HepG2 (cell line): ENCODE measurements around the gene ATP5F1C. TPM values are rescaled to one million over a fixed set of nuclear protein-coding genes. Genes with fewer than 3 reads are reported as not detected.

ENCODE experiments used
- CBFB ChIP-seq: sonication (generic); formaldehyde crosslinking; IDR thresholded peaks from 2 replicates; pipeline ENCODE4 v1.4.0; 2020; ENCODE audit warnings: missing genetic modification reagents
- CHCHD3 ChIP-seq: sonication (generic); formaldehyde crosslinking; IDR thresholded peaks from 2 replicates; pipeline ENCODE4 v1.8.0; 2022; ENCODE audit warnings: mild to moderate bottlenecking, missing genetic modification reagents, moderate library complexity
- CREB1 ChIP-seq, 2 experiments: fragments of 450-650 bp in 1 of 2; IDR thresholded peaks; 2 replicates each; pipeline ENCODE4 v1.6.1; 2016 to 2017; ENCODE audit warnings: control low read depth in 1 of 2, mild to moderate bottlenecking in 1 of 2, missing compliant biosample characterization in 1 of 2, missing genetic modification characterization in 1 of 2
- FOXP1 ChIP-seq, 2 experiments: fragments of 450-650 bp in 1 of 2; IDR thresholded peaks; 2 replicates each; pipeline ENCODE4 v1.6.1; 2017 to 2018; ENCODE audit warnings: antibody characterized with exemption in 1 of 2
- GATAD1 ChIP-seq: IDR thresholded peaks from 2 replicates; pipeline ENCODE4 v1.6.1; 2016; ENCODE audit warnings: missing genetic modification reagents, missing compliant biosample characterization
- HHEX ChIP-seq: IDR thresholded peaks from 2 replicates; pipeline ENCODE4 v1.6.1; 2016; ENCODE audit warnings: control low read depth
- HOXA9 ChIP-seq: sonication (generic); formaldehyde crosslinking; IDR thresholded peaks from 2 replicates; pipeline ENCODE4 v1.8.1; 2022; ENCODE audit warnings: missing genetic modification reagents, mild to moderate bottlenecking, moderate library complexity, borderline replicate concordance
- LCORL ChIP-seq, 2 experiments: fragments of 450-650 bp in 1 of 2; sonication (generic) in 1 of 2; formaldehyde crosslinking in 1 of 2; IDR thresholded peaks; 2 replicates each; pipeline versions ENCODE4 v1.5.0 to v1.6.1; 2017 to 2020; ENCODE audit warnings: antibody characterized with exemption in 1 of 2, missing genetic modification reagents in 1 of 2
- NCOR1 ChIP-seq: fragments of 200-600 bp; sonication (generic); IDR thresholded peaks from 2 replicates; pipeline ENCODE4 v1.7.0; 2017; ENCODE audit warnings: antibody characterized with exemption, low read length, borderline replicate concordance
- POLR2A ChIP-seq, 2 experiments: IDR thresholded peaks; 2 replicates each; pipeline ENCODE4 v1.6.1; 2011; ENCODE audit warnings: low read depth in 2 of 2, low read length in 2 of 2, mild to moderate bottlenecking in 1 of 2, moderate library complexity in 1 of 2; ENCODE audit not compliant: insufficient read depth in 1 of 2
- SALL1 ChIP-seq: sonication (generic); formaldehyde crosslinking; IDR thresholded peaks from 2 replicates; pipeline ENCODE4 v1.8.0; 2022; ENCODE audit warnings: mild to moderate bottlenecking, missing genetic modification reagents
- SMARCC2 ChIP-seq: fragments of 450-650 bp; IDR thresholded peaks from 2 replicates; pipeline ENCODE4 v1.6.1; 2017; ENCODE audit warnings: antibody characterized with exemption, mild to moderate bottlenecking
- ZFYVE20 ChIP-seq: sonication (generic); formaldehyde crosslinking; IDR thresholded peaks from 2 replicates; pipeline ENCODE4 v1.8.0; 2023; ENCODE audit warnings: low read depth, mild to moderate bottlenecking, moderate library complexity, missing genetic modification reagents, borderline replicate concordance
- ZNF337 ChIP-seq: sonication (generic); formaldehyde crosslinking; IDR thresholded peaks from 2 replicates; pipeline ENCODE4 v1.5.1; 2020; ENCODE audit warnings: missing genetic modification reagents, low read depth, mild to moderate bottlenecking, borderline replicate concordance
- ZNF780A ChIP-seq: sonication (generic); formaldehyde crosslinking; IDR thresholded peaks from 2 replicates; pipeline ENCODE4 v1.8.0; 2022; ENCODE audit warnings: mild to moderate bottlenecking, missing genetic modification reagents, moderate library complexity
- polyA plus RNA-seq, 8 experiments: library from polyadenylated mRNA; depleted of rRNA in 3 of 8; stranded (reverse) in 7 of 8; unstranded in 1 of 8; fragments of >200 nt; fragmentation: Illumina TruSeq in 4 of 8; extraction: Trizol in 4 of 8; gene quantifications; 2 replicates each; pipeline versions ENCODE4 v1.2.1 to v1.2.3, GENCODE V29; 2011 to 2016; ENCODE audit warnings: low read depth in 4 of 8, missing spikeins in 1 of 8, mixed read lengths in 1 of 8; ENCODE audit not compliant: insufficient read depth in 1 of 8
- total RNA-seq, 5 experiments: library from RNA; depleted of rRNA; stranded (reverse); fragments of >200 nt; fragmentation: Illumina TruSeq; extraction: Trizol; gene quantifications; 2 replicates each; pipeline ENCODE4 v1.2.3, GENCODE V29; 2016; ENCODE audit warnings: low read depth in 1 of 5
- TF ChIP-seq, protein P1 (sequence below): fragments of 450-650 bp; IDR thresholded peaks from 2 replicates; pipeline ENCODE4 v1.6.1; 2017; ENCODE audit warnings: mild to moderate bottlenecking
- TF ChIP-seq, protein P2 (sequence below): sonication (generic); formaldehyde crosslinking; IDR thresholded peaks from 2 replicates; pipeline ENCODE4 v1.8.0; 2022; ENCODE audit warnings: low read depth, missing genetic modification reagents
- TF ChIP-seq, protein P3 (sequence below): sonication (generic); formaldehyde crosslinking; IDR thresholded peaks from 2 replicates; pipeline ENCODE4 v1.4.0; 2020; ENCODE audit warnings: mild to moderate bottlenecking, missing genetic modification reagents
- TF ChIP-seq, protein P4 (sequence below): sonication (generic); formaldehyde crosslinking; IDR thresholded peaks from 2 replicates; pipeline ENCODE4 v1.4.0; 2020; ENCODE audit warnings: mild to moderate bottlenecking, missing genetic modification reagents

The ATP5F1C gene
- total and polyA plus RNA-seq, 2 of the 13 experiments (the other 11 are each of a cell fraction or from before 2014, with no cell fraction given) = 407 to 416 TPM

DNA sequence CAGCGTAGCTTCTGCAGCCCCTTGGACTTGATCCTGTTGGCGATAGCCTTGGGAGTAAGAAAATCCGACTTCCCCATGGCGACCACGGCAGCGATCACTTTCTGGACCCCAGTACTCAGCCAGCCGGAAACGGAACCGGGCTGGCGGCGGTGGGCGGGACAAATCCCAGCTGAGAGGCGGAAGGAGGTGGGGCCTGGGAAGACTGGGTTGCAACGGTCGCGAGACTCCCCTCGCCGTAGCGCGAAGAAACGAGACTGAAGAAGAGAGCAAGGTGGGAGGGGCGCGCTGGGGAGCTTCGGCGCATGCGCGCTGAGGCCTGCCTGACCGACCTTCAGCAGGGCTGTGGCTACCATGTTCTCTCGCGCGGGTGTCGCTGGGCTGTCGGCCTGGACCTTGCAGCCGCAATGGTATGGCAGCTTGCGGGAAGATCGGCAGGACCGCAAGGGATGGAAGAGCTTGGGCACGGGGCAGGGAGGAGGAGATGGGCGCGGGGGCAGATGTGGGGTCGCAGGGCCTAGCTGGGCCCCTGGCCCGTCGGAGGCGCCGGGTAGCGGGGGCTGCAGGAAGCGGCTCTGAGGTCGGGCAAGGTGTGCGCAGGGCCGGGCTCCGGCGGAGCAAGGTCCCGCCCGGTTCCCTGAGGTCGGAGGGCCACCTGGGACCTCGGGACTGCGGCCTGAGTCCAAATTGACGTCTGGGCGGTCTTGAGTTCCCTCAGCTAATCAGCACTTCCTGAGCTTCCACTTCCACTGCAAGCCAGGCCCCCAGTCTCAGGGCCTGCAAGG is at the start of gene ATP5F1C, which contains the start of gene KIN (continued):
- TF ChIP-seq, protein P1, sequence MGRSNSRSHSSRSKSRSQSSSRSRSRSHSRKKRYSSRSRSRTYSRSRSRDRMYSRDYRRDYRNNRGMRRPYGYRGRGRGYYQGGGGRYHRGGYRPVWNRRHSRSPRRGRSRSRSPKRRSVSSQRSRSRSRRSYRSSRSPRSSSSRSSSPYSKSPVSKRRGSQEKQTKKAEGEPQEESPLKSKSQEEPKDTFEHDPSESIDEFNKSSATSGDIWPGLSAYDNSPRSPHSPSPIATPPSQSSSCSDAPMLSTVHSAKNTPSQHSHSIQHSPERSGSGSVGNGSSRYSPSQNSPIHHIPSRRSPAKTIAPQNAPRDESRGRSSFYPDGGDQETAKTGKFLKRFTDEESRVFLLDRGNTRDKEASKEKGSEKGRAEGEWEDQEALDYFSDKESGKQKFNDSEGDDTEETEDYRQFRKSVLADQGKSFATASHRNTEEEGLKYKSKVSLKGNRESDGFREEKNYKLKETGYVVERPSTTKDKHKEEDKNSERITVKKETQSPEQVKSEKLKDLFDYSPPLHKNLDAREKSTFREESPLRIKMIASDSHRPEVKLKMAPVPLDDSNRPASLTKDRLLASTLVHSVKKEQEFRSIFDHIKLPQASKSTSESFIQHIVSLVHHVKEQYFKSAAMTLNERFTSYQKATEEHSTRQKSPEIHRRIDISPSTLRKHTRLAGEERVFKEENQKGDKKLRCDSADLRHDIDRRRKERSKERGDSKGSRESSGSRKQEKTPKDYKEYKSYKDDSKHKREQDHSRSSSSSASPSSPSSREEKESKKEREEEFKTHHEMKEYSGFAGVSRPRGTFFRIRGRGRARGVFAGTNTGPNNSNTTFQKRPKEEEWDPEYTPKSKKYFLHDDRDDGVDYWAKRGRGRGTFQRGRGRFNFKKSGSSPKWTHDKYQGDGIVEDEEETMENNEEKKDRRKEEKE = no peak
- TF ChIP-seq POLR2A (IDR thresholded peaks at IDR 0.05; ENCODE audit: insufficient read depth in 1 of 2, low read depth in 2 of 2, low read length in 2 of 2) = peak; percentile 90 to 96
- TF ChIP-seq CBFB (CRISPR knock-in tag) = no peak
- TF ChIP-seq CREB1 (IDR thresholded peaks at IDR 0.05) = no peak
- no peak for TF ChIP-seq CREB1 (CRISPR knock-in tag; IDR thresholded peaks at IDR 0.05)
- TF ChIP-seq ZFYVE20 (CRISPR knock-in tag) = 0 out of 2 replicates have a peak, but pooled peaks have one; percentile 14
- TF ChIP-seq, protein P2, sequence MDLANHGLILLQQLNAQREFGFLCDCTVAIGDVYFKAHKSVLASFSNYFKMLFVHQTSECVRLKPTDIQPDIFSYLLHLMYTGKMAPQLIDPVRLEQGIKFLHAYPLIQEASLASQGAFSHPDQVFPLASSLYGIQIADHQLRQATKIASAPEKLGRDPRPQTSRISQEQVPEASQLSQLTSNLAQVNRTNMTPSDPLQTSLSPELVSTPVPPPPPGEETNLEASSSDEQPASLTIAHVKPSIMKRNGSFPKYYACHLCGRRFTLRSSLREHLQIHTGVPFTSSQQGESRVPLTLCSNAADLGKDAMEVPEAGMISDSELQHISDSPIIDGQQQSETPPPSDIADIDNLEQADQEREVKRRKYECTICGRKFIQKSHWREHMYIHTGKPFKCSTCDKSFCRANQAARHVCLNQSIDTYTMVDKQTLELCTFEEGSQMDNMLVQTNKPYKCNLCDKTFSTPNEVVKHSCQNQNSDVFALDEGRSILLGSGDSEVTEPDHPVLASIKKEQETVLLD = no peak
- peak; percentile 86 for TF ChIP-seq GATAD1
- no peak for TF ChIP-seq SMARCC2
- TF ChIP-seq HOXA9 (CRISPR knock-in tag) = no peak
- peak; percentile 66; the same call in 1 of the 2 replicates for TF ChIP-seq ZNF337 (CRISPR knock-in tag)
- TF ChIP-seq CHCHD3 = 0 out of 2 replicates have a peak, but pooled peaks have one; percentile 10
- TF ChIP-seq, protein P3, sequence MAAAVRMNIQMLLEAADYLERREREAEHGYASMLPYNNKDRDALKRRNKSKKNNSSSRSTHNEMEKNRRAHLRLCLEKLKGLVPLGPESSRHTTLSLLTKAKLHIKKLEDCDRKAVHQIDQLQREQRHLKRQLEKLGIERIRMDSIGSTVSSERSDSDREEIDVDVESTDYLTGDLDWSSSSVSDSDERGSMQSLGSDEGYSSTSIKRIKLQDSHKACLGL = peak; percentile 90
- no peak for TF ChIP-seq LCORL (IDR thresholded peaks at IDR 0.05)
- TF ChIP-seq LCORL (CRISPR knock-in tag; IDR thresholded peaks at IDR 0.05) = peak; percentile 54
- TF ChIP-seq NCOR1 = no peak
- no peak for TF ChIP-seq ZNF780A (CRISPR knock-in tag)
- TF ChIP-seq, protein P4, sequence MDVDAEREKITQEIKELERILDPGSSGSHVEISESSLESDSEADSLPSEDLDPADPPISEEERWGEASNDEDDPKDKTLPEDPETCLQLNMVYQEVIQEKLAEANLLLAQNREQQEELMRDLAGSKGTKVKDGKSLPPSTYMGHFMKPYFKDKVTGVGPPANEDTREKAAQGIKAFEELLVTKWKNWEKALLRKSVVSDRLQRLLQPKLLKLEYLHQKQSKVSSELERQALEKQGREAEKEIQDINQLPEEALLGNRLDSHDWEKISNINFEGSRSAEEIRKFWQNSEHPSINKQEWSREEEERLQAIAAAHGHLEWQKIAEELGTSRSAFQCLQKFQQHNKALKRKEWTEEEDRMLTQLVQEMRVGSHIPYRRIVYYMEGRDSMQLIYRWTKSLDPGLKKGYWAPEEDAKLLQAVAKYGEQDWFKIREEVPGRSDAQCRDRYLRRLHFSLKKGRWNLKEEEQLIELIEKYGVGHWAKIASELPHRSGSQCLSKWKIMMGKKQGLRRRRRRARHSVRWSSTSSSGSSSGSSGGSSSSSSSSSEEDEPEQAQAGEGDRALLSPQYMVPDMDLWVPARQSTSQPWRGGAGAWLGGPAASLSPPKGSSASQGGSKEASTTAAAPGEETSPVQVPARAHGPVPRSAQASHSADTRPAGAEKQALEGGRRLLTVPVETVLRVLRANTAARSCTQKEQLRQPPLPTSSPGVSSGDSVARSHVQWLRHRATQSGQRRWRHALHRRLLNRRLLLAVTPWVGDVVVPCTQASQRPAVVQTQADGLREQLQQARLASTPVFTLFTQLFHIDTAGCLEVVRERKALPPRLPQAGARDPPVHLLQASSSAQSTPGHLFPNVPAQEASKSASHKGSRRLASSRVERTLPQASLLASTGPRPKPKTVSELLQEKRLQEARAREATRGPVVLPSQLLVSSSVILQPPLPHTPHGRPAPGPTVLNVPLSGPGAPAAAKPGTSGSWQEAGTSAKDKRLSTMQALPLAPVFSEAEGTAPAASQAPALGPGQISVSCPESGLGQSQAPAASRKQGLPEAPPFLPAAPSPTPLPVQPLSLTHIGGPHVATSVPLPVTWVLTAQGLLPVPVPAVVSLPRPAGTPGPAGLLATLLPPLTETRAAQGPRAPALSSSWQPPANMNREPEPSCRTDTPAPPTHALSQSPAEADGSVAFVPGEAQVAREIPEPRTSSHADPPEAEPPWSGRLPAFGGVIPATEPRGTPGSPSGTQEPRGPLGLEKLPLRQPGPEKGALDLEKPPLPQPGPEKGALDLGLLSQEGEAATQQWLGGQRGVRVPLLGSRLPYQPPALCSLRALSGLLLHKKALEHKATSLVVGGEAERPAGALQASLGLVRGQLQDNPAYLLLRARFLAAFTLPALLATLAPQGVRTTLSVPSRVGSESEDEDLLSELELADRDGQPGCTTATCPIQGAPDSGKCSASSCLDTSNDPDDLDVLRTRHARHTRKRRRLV (CRISPR knock-in tag) = peak; percentile 73; the same call in 1 of the 2 replicates
- no peak for TF ChIP-seq HHEX (CRISPR knock-in tag)
- no peak for TF ChIP-seq FOXP1 (IDR thresholded peaks at IDR 0.05)
- TF ChIP-seq FOXP1 (CRISPR knock-in tag; IDR thresholded peaks at IDR 0.05) = no peak
- peak; percentile 75 for TF ChIP-seq SALL1 (CRISPR knock-in tag)
